Caco-2 (cell line): ENCODE results near the gene IL17RA. TPM values are rescaled to one million over a fixed set of nuclear protein-coding genes. Genes with fewer than 3 reads are reported as not detected.

Experiments
- BruUV-seq: library from RNA; stranded (reverse); fragments of 400-500 nt; replicated peaks from 2 replicates; lab custom pipeline; 2021; lab: Mats Ljungman, UMichigan
- CTCF ChIA-PET: fragments of 300-600 bp; sonication (Branson Sonifier 250); formaldehyde crosslinking; loops from one replicate; lab custom pipeline; 2022; ENCODE audit warnings: antibody characterized with exemption; lab: Charles Lee
- POLR2A ChIA-PET: fragments of 300-600 bp; sonication (Branson Sonifier 250); formaldehyde crosslinking; loops from one replicate; lab custom pipeline; 2022; ENCODE audit warnings: antibody characterized with exemption; lab: Charles Lee
- DNase-seq, 2 experiments: peaks; one replicate each; pipeline versions ENCODE4 v3.0.0 to v3.0.0-alpha.2; 2020 to 2022
- H3K27me3 ChIP-seq: replicated peaks from 2 replicates; pipeline ENCODE4 v1.6.0; 2011; ENCODE audit warnings: low read length; ENCODE audit not compliant: control insufficient read depth, insufficient read depth
- H3K36me3 ChIP-seq: 2 replicates; pipeline ENCODE4 v1.5.1; 2011; ENCODE audit warnings: low read length; ENCODE audit not compliant: control insufficient read depth, insufficient read depth
- H3K4me1 ChIP-seq: fragments of 250-450 bp; sonication (Bioruptor Pico); 2 replicates; pipeline ENCODE4 v1.5.1; 2020; ENCODE audit warnings: mild to moderate bottlenecking
- H3K4me3 ChIP-seq: 2 replicates; pipeline ENCODE4 v1.5.1; 2011; ENCODE audit warnings: low read depth, mild to moderate bottlenecking, control low read depth, low read length
- H3K9me3 ChIP-seq: fragments of 250-450 bp; sonication (Bioruptor Pico); 2 replicates; pipeline ENCODE4 v1.5.1; 2020; ENCODE audit warnings: mild to moderate bottlenecking, moderate library complexity
- H3K27ac Mint-ChIP-seq: one replicate; pipeline ENCODE4 v1.8.0; 2022; ENCODE audit warnings: mixed read lengths; ENCODE audit not compliant: unreplicated experiment
- H3K27me3 Mint-ChIP-seq: one replicate; pipeline ENCODE4 v1.8.0; 2022; ENCODE audit warnings: mixed read lengths; ENCODE audit not compliant: insufficient read depth, unreplicated experiment
- H3K36me3 Mint-ChIP-seq: one replicate; pipeline ENCODE4 v1.8.0; 2022; ENCODE audit warnings: mild to moderate bottlenecking, mixed read lengths; ENCODE audit not compliant: insufficient read depth, unreplicated experiment
- H3K4me1 Mint-ChIP-seq: one replicate; pipeline ENCODE4 v1.8.0; 2022; ENCODE audit warnings: low read depth, mixed read lengths; ENCODE audit not compliant: unreplicated experiment
- H3K4me3 Mint-ChIP-seq: one replicate; pipeline ENCODE4 v1.8.0; 2022; ENCODE audit warnings: mild to moderate bottlenecking, moderate library complexity, mixed read lengths; ENCODE audit not compliant: unreplicated experiment
- H3K9me3 Mint-ChIP-seq: one replicate; pipeline ENCODE4 v1.8.0; 2022; ENCODE audit warnings: mixed read lengths; ENCODE audit not compliant: unreplicated experiment
- CTCF ChIP-seq, 2 experiments: fragments of 200-600 bp in 1 of 2; IDR thresholded peaks; 1 replicate in 1 of 2; 2 replicates in 1 of 2; pipeline versions ENCODE4 v1.5.1 to v1.8.0; 2011 to 2022; ENCODE audit warnings: antibody characterized with exemption in 1 of 2, control low read depth in 1 of 2, inconsistent platforms in 1 of 2, low read depth in 1 of 2, low read length in 1 of 2, mild to moderate bottlenecking in 1 of 2, moderate library complexity in 1 of 2; ENCODE audit not compliant: insufficient read depth in 1 of 2, severe bottlenecking in 1 of 2, unreplicated experiment in 1 of 2
- intact Hi-C: fragments of 100-400 bp; cut with micrococcal nuclease; formaldehyde crosslinking; loops from one replicate; pipeline ENCODE4 v1.10.0; 2022; ENCODE audit not compliant: unreplicated experiment
- total RNA-seq: library from RNA; stranded (reverse); gene quantifications from 2 replicates; pipeline ENCODE4 v1.2.3, GENCODE V29; 2022

IL17RA gene
- total RNA-seq, 1 experiment from 2014 or later = 14.5 TPM

DNA sequence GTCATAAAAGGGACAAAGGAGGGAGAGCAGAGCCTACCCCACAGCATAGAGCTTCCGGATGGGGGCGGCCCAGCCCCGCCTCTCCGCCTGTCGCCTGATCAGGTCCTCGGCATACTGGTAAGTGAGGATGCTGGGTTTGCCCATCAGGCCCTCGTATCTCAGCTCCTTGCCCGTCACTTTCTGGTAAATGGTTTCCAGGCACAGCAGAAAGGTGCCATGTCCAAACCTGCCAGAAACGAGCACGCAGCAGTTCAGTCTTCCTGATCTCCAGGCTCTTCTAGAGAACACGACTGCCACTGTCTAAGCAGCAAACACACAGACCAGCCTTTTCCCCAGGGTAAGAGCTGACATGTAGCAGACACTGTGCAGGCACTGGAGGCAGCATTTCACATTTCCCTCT is 53.7 kb downstream of the IL17RA start:
- no peaks in the 10 kb centered on the region for H3K27me3 Mint-ChIP-seq
- intact Hi-C loops = no loop called here
- no peak overlapping the region for H3K27ac Mint-ChIP-seq
- ChIA-PET POLR2A (no interaction called here), CTCF (no interaction called here)
- TF ChIP-seq CTCF (IDR thresholded peaks at IDR 0.05; ENCODE audit: insufficient read depth in 1 of 2, low read depth in 1 of 2, low read length in 1 of 2, severe bottlenecking in 1 of 2, unreplicated experiment in 1 of 2) = no peak
- H3K9me3 ChIP-seq = no peaks in the 10 kb centered on the region
- H3K4me3 ChIP-seq = no peak overlapping the region
- no peaks in the 10 kb centered on the region for H3K4me1 Mint-ChIP-seq
- no peaks in the 10 kb centered on the region for H3K4me1 ChIP-seq
- no peaks in the 10 kb centered on the region for H3K9me3 Mint-ChIP-seq
- H3K27me3 ChIP-seq = no peaks in the 10 kb centered on the region
- no peak for DNase-seq
- peaks cover 25% of the 10 kb centered on the region for H3K36me3 Mint-ChIP-seq
- BruUV-seq = no TSS peak
- H3K36me3 ChIP-seq = peaks cover 1% of the 10 kb centered on the region; the same call in 1 of the 2 replicates
- no peak overlapping the region for H3K4me3 Mint-ChIP-seq

DNA sequence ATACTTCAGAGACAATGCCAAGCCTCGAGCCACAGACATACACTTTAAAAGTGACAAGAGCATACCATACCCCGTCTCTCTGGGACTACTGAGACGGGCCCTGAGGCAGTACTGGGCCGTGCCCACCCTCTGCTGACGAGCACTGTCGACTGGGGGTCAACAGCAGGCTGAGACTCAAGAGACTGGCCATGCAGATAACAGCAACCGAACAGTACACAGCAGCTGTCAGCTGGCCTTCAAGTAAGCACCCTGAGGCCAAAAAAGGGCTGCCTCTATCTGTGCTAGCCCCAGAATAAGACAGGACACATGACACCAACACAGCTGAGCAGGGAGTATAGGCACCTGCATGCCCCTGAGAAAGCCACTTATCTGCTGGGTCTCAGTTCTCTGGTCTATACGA is 55.2 kb downstream of the IL17RA start:
- peaks cover 29% of the 10 kb centered on the region for H3K36me3 Mint-ChIP-seq
- no peak for DNase-seq
- intact Hi-C loops = no loop called here
- Histone ChIP-seq H3K36me3 (peaks cover 1% of the 10 kb centered on the region; the same call in 1 of the 2 replicates), H3K4me3 (no peak overlapping the region), H3K9me3 (no peaks in the 10 kb centered on the region), H3K4me1 (no peaks in the 10 kb centered on the region), H3K27me3 (no peaks in the 10 kb centered on the region)
- no peaks in the 10 kb centered on the region for H3K9me3 Mint-ChIP-seq
- H3K4me1 Mint-ChIP-seq = no peaks in the 10 kb centered on the region
- BruUV-seq = no TSS peak
- CTCF ChIA-PET = no interaction called here
- no peak overlapping the region for H3K27ac Mint-ChIP-seq
- H3K4me3 Mint-ChIP-seq = no peak overlapping the region
- H3K27me3 Mint-ChIP-seq = no peaks in the 10 kb centered on the region
- POLR2A ChIA-PET = no interaction called here
- TF ChIP-seq CTCF (IDR thresholded peaks at IDR 0.05; ENCODE audit: insufficient read depth in 1 of 2, low read depth in 1 of 2, low read length in 1 of 2, severe bottlenecking in 1 of 2, unreplicated experiment in 1 of 2) = no peak

DNA sequence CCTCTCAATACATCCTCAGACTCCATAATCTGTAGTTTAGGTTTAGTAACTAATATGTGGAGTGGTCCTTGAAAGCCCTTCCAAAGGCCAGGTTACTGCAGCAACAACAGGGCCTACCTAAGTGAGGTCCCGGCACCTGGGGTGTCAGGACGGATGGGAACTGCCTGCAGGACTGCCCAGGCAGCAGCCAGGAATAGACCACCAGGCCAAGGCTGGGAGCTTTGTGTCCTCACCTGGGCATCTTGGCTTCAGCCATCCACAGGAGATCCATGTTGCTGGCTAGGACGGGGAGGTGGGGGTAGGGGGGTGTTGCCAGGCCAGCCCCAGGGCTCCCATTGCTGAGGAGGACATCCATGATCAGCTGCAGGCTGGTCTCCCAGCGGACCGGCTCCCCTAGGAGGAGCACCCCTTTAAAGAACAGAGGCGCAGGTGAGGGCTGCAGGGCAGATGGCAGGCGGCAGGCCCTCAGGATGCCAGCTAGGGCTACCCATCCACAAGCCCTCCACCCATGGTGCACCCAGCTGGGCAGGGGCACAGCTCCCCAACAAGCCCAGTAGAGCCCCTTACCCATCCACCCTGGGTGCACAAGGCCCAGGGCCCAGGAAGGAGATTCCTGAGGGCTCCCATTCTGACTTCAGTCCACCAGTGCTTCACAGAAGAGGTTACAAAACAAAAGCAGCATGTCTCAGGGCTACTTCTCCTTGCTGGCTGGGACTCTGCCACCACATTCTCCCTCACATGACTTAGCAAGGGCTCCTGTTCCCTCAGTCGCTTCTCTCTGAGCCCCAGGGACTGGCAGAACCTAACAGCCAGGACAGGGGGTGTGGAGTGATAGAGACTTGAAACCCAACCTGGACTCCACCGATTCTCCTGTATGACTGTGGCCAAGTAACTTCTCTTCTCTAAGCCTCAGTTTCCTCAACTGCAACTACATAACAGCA is 56.3 kb downstream of the IL17RA start:
- no peaks in the 10 kb centered on the region for H3K4me1 ChIP-seq
- no peak overlapping the region for H3K4me3 Mint-ChIP-seq
- no peak overlapping the region for H3K4me3 ChIP-seq
- H3K36me3 ChIP-seq = peaks cover 3% of the 10 kb centered on the region; the same call in 1 of the 2 replicates
- H3K27me3 ChIP-seq = no peaks in the 10 kb centered on the region
- H3K36me3 Mint-ChIP-seq = peaks cover 35% of the 10 kb centered on the region
- ChIA-PET CTCF (no interaction called here), POLR2A (no interaction called here)
- H3K9me3 ChIP-seq = no peaks in the 10 kb centered on the region
- intact Hi-C loops = no loop called here
- DNase-seq = no peak
- BruUV-seq = no TSS peak
- H3K9me3 Mint-ChIP-seq = no peaks in the 10 kb centered on the region
- no peaks in the 10 kb centered on the region for H3K4me1 Mint-ChIP-seq
- no peaks in the 10 kb centered on the region for H3K27me3 Mint-ChIP-seq
- no peak for TF ChIP-seq CTCF (IDR thresholded peaks at IDR 0.05; ENCODE audit: insufficient read depth in 1 of 2, low read depth in 1 of 2, low read length in 1 of 2, severe bottlenecking in 1 of 2, unreplicated experiment in 1 of 2)
- H3K27ac Mint-ChIP-seq = no peak overlapping the region
